K562 (cell line): ENCODE results near the gene PRR19. TPM values are rescaled to one million over a fixed set of nuclear protein-coding genes. Genes with fewer than 3 reads are reported as not detected.

ENCODE experiments used
- BMI1 ChIP-seq: fragments of 150-350 bp; IDR thresholded peaks from 2 replicates; pipeline ENCODE4 v1.6.1; 2014; ENCODE audit warnings: low read length
- FOSL1 ChIP-seq: fragments of 200-800 bp; sonication (Bioruptor generic); conservative IDR thresholded peaks from 2 replicates; pipeline ENCODE4 v1.6.1; 2016; ENCODE audit warnings: missing genetic modification characterization, missing compliant biosample characterization
- POLR2AphosphoS2 ChIP-seq: IDR thresholded peaks from 2 replicates; pipeline ENCODE4 v1.6.1; 2012; ENCODE audit warnings: low read length, improper control_type of control experiment
- POLR2AphosphoS5 ChIP-seq: IDR thresholded peaks from 2 replicates; pipeline ENCODE4 v1.6.1; 2011; ENCODE audit warnings: mild to moderate bottlenecking, low read depth, low read length, moderate library complexity; ENCODE audit not compliant: control insufficient read depth, insufficient read depth
- SIN3A ChIP-seq, 2 experiments: fragments of 150-350 bp in 1 of 2; IDR thresholded peaks; 2 replicates each; pipeline ENCODE4 v1.6.1; 2011 to 2016; ENCODE audit warnings: borderline replicate concordance in 2 of 2, low read depth in 2 of 2, low read length in 2 of 2, mild to moderate bottlenecking in 2 of 2, moderate library complexity in 2 of 2; ENCODE audit not compliant: control insufficient read depth in 1 of 2
- SUPT5H ChIP-seq: fragments of 450-650 bp; IDR thresholded peaks from 2 replicates; pipeline ENCODE4 v1.6.1; 2016
- TGIF2 ChIP-seq: sonication (generic); formaldehyde crosslinking; IDR thresholded peaks from 2 replicates; pipeline ENCODE4 v1.8.1; 2022; ENCODE audit warnings: mild to moderate bottlenecking, missing genetic modification reagents, moderate library complexity
- WHSC1 ChIP-seq: IDR thresholded peaks from one replicate; pipeline ENCODE4 v1.6.1; 2012; ENCODE audit warnings: low read length, control low read depth, inconsistent platforms
- ZNF282 ChIP-seq: sonication (generic); formaldehyde crosslinking; IDR thresholded peaks from 2 replicates; pipeline ENCODE4 v1.8.1; 2023; ENCODE audit warnings: missing genetic modification reagents
- ZNF551 ChIP-seq: fragments of 250-450 bp; sonication (Bioruptor Pico); IDR thresholded peaks from 2 replicates; pipeline ENCODE4 v1.5.0; 2021; ENCODE audit warnings: mild to moderate bottlenecking, moderate library complexity
- ZSCAN29 ChIP-seq: fragments of 450-650 bp; IDR thresholded peaks from 2 replicates; pipeline ENCODE4 v1.6.1; 2017
- polyA plus RNA-seq, 8 experiments: library from polyadenylated mRNA; depleted of rRNA in 4 of 8; stranded (reverse) in 5 of 8; unstranded in 3 of 8; fragments of >200 nt; fragmentation: Nextera tagmentation in 2 of 8; fragmentation: Illumina TruSeq in 1 of 8; extraction: Ambion mirVana in 2 of 8; extraction: Trizol in 1 of 8; gene quantifications; 2 replicates each; pipeline versions ENCODE4 v1.2.1 to v1.2.3, GENCODE V29; 2011 to 2014; ENCODE audit warnings: inconsistent platforms in 1 of 8, missing spikeins in 1 of 8
- total RNA-seq, 7 experiments: library from RNA; depleted of rRNA in 6 of 7; stranded (reverse); fragments of >200 nt in 6 of 7; fragmentation: Illumina TruSeq in 2 of 7; extraction: Trizol in 2 of 7; gene quantifications; 2 replicates each; pipeline versions ENCODE4 v1.2.1 to v1.2.3, GENCODE V29; 2011 to 2021; ENCODE audit warnings: low replicate concordance in 1 of 7
- TF ChIP-seq, protein P1 (sequence below): sonication (generic); IDR thresholded peaks from 2 replicates; pipeline ENCODE4 v1.6.1; 2016
- TF ChIP-seq, protein P2 (sequence below): fragments of 250-450 bp; sonication (Bioruptor Pico); IDR thresholded peaks from 2 replicates; pipeline ENCODE4 v1.8.0; 2021; ENCODE audit warnings: moderate library complexity, mild to moderate bottlenecking, inconsistent platforms
- TF ChIP-seq, protein P3 (sequence below): fragments of 450-650 bp; IDR thresholded peaks from 2 replicates; pipeline ENCODE4 v1.7.1; 2018; ENCODE audit warnings: mild to moderate bottlenecking, low read depth; ENCODE audit not compliant: partially characterized antibody
- TF ChIP-seq, protein P4 (sequence below), 3 experiments: fragments of 200-800 bp in 1 of 3; fragments of 250-450 bp in 1 of 3; fragments of 450-650 bp in 1 of 3; sonication (Bioruptor Pico) in 1 of 3; sonication (Bioruptor generic) in 1 of 3; formaldehyde crosslinking in 1 of 3; IDR thresholded peaks; 2 replicates each; pipeline versions ENCODE4 v1.6.1 to v1.8.0; 2016 to 2022; ENCODE audit warnings: mild to moderate bottlenecking in 2 of 3, missing genetic modification characterization in 2 of 3, missing compliant biosample characterization in 1 of 3, moderate library complexity in 1 of 3

The PRR19 gene
- total and polyA plus RNA-seq, 9 of the 15 experiments (the other 6 are each of a cell fraction or from before 2014, with no cell fraction given) = 0.10 to 1.6 (median 0.54) TPM

DNA sequence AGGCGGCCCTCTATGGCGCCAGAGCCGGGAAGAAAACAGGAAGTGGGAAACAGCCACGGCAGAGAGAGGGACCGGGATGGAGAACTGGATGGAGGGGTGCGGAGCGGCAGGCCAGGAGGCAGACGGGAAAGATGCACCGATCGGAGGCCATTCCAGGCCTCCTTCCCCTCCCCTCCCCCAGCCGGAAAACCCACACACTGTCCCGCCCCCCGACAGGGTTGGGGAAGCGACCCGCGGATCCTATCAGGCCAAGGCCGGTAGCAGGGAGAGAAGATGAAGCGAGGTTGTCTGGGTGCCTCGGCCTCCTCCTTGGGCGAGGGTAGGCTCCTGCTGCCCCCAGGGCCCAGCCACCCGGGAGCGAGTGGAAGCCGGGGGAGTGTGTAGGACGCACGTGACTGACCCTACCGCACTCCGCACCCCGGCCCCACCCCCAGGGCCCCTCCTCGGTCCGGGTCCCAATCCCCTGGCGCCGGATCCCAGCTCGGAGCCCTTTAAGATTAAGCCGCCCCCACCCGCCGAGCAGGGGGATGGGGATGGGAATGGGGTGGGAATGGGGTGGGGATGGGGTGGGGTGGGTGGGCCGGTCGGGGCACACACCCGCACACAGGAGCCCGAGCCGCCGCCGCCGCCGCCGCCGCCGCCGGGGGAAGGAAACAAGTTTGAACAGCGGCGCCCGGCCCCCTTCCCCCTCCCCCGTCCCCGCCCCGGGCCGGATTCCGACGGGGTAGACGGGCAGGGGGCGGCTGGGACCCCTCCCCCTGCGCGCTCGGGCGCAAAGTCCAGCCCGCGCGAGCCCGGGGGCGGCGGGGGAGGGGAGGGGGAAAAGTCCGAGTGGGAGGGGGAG lies 48.5 kb upstream of the PRR19 start (continued):
- TF ChIP-seq ZSCAN29 = no peak
- no peak for TF ChIP-seq ZNF282 (CRISPR knock-in tag)
- TF ChIP-seq ZNF551 (CRISPR knock-in tag) = no peak
- no peak for TF ChIP-seq FOSL1 (tag)
- no peak for TF ChIP-seq BMI1
- peak in 1 of 2 experiments; percentile 36; a peak in 1 of 4 replicates for TF ChIP-seq SIN3A (IDR thresholded peaks at IDR 0.05; ENCODE audit: borderline replicate concordance in 2 of 2, control insufficient read depth in 1 of 2, low read depth in 2 of 2, low read length in 2 of 2)
- no peak for TF ChIP-seq TGIF2 (CRISPR knock-in tag)
- peak; percentile 46 for TF ChIP-seq POLR2AphosphoS5
- TF ChIP-seq, protein P1, sequence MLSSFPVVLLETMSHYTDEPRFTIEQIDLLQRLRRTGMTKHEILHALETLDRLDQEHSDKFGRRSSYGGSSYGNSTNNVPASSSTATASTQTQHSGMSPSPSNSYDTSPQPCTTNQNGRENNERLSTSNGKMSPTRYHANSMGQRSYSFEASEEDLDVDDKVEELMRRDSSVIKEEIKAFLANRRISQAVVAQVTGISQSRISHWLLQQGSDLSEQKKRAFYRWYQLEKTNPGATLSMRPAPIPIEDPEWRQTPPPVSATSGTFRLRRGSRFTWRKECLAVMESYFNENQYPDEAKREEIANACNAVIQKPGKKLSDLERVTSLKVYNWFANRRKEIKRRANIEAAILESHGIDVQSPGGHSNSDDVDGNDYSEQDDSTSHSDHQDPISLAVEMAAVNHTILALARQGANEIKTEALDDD = no peak
- no peak for TF ChIP-seq POLR2AphosphoS2
- no peak for TF ChIP-seq WHSC1
- peak; percentile 36; the same call in 1 of the 2 replicates for TF ChIP-seq SUPT5H
- TF ChIP-seq, protein P2, sequence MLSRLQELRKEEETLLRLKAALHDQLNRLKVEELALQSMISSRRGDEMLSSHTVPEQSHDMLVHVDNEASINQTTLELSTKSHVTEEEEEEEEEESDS (CRISPR knock-in tag) = no peak
- TF ChIP-seq, protein P3, sequence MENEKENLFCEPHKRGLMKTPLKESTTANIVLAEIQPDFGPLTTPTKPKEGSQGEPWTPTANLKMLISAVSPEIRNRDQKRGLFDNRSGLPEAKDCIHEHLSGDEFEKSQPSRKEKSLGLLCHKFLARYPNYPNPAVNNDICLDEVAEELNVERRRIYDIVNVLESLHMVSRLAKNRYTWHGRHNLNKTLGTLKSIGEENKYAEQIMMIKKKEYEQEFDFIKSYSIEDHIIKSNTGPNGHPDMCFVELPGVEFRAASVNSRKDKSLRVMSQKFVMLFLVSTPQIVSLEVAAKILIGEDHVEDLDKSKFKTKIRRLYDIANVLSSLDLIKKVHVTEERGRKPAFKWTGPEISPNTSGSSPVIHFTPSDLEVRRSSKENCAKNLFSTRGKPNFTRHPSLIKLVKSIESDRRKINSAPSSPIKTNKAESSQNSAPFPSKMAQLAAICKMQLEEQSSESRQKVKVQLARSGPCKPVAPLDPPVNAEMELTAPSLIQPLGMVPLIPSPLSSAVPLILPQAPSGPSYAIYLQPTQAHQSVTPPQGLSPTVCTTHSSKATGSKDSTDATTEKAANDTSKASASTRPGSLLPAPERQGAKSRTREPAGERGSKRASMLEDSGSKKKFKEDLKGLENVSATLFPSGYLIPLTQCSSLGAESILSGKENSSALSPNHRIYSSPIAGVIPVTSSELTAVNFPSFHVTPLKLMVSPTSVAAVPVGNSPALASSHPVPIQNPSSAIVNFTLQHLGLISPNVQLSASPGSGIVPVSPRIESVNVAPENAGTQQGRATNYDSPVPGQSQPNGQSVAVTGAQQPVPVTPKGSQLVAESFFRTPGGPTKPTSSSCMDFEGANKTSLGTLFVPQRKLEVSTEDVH = no peak
- TF ChIP-seq, protein P4, sequence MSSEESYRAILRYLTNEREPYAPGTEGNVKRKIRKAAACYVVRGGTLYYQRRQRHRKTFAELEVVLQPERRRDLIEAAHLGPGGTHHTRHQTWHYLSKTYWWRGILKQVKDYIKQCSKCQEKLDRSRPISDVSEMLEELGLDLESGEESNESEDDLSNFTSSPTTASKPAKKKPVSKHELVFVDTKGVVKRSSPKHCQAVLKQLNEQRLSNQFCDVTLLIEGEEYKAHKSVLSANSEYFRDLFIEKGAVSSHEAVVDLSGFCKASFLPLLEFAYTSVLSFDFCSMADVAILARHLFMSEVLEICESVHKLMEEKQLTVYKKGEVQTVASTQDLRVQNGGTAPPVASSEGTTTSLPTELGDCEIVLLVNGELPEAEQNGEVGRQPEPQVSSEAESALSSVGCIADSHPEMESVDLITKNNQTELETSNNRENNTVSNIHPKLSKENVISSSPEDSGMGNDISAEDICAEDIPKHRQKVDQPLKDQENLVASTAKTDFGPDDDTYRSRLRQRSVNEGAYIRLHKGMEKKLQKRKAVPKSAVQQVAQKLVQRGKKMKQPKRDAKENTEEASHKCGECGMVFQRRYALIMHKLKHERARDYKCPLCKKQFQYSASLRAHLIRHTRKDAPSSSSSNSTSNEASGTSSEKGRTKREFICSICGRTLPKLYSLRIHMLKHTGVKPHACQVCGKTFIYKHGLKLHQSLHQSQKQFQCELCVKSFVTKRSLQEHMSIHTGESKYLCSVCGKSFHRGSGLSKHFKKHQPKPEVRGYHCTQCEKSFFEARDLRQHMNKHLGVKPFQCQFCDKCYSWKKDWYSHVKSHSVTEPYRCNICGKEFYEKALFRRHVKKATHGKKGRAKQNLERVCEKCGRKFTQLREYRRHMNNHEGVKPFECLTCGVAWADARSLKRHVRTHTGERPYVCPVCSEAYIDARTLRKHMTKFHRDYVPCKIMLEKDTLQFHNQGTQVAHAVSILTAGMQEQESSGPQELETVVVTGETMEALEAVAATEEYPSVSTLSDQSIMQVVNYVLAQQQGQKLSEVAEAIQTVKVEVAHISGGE (CRISPR knock-in tag; IDR thresholded peaks at IDR 0.05) = no peak
